ENCODE data around the gene TRIM37. TPM values are rescaled to one million over a fixed set of nuclear protein-coding genes. Genes with fewer than 3 reads are reported as not detected.

TRIM37 gene
- total and polyA plus RNA-seq, 5 donors: 6.5 to 18.0 (median 17.8) TPM

DNA sequence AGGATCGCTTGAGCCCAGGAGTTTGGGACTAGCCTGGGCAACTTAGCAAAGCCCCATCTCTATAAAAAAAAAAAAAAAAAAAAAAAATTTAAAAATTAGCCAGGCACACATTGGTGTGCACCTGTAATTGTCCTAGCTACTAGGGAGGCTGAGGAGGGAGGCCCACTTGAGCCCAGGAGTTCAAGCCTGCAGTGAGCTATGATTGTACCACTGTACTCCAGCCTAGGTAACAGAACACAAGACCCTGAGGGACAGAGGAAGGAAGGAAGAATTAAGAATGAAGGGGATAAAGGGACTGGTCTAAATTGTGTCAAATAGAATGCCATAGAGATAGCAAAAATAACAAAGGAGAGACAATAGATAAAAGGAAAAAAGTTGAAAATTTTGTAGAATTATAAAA, 102.8 kb downstream of the TRIM37 start:
- H3K27me3 ChIP-seq (ENCODE audit: control insufficient read depth, insufficient read depth): no peaks in the 10 kb centered on the region
- DNase-seq (no peak), ATAC-seq (no peak)
- H3K4me1 ChIP-seq (ENCODE audit: control insufficient read depth, insufficient read depth, low read length): no peaks in the 10 kb centered on the region
- H3K9me3 ChIP-seq (ENCODE audit: control insufficient read depth, low read length): no peaks in the 10 kb centered on the region
- WGBS: 94% methylated on average over 1 of the region's 1 CpG
- H3K27ac ChIP-seq (ENCODE audit: low read length): no peak overlapping the region
- intact Hi-C loops (cut with DNase I): loop anchor here in 3 of 4 donors (2.0 to 10.0 kb wide), 4 partner anchors 289 to 479 kb away; no protein-coding TSS in a partner anchor
- H3K4me3 ChIP-seq (ENCODE audit: low read length): no peak overlapping the region

DNA sequence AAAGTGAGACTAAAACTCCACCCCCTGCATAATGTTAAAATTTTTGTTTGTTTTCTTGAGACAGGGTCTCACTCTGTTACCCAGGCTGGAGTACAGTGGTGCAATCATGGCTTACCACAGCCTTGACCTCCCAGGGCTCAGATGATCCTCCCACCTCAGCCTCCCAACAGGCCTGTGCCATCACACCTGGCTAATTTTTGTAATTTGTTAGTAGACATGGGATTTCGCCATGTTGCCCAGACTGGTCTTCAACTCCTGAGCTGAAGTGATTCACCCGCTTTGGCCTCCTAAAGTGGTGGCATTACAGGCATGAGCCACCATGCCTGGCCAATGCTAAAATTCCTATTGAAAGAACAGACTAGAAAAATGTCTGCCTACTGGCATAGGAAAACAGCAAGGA, 103.8 kb downstream of the TRIM37 start:
- H3K4me3 ChIP-seq (ENCODE audit: low read length): no peak overlapping the region
- intact Hi-C loops (cut with DNase I): loop anchor here in 2 of 4 donors (5.0 to 10.0 kb wide), 3 partner anchors 288 to 478 kb away; no protein-coding TSS in a partner anchor
- H3K4me1 ChIP-seq (ENCODE audit: control insufficient read depth, insufficient read depth, low read length): no peaks in the 10 kb centered on the region
- WGBS: 97% methylated on average over 2 of the region's 2 CpGs
- H3K27me3 ChIP-seq (ENCODE audit: control insufficient read depth, insufficient read depth): no peaks in the 10 kb centered on the region
- ATAC-seq: no peak
- DNase-seq: no peak
- no peaks in the 10 kb centered on the region for H3K9me3 ChIP-seq (ENCODE audit: control insufficient read depth, low read length)
- no peak overlapping the region for H3K27ac ChIP-seq (ENCODE audit: low read length)

DNA sequence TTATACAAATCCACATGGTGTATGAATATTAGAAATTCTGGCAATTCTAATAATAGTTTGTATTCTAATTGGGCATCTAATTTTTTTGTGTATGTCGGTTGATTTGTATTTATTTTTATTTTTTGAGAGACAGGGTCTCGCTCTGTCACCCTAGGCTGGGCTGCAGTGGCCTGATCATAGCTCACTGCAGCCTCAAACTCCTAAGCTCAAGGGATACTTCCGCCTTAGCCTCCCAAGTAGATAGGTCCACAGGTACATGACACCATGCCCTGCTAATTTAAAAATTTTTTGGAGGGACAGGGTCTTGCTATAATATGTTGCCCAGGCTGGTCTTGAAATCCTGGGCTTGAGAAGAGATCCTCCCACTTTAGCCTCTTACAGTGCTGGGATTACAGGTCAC, 104.6 kb downstream of the TRIM37 start:
- DNase-seq: no peak
- Histone ChIP-seq H3K4me3 (ENCODE audit: low read length) (no peak overlapping the region), H3K27me3 (ENCODE audit: control insufficient read depth, insufficient read depth) (no peaks in the 10 kb centered on the region), H3K4me1 (ENCODE audit: control insufficient read depth, insufficient read depth, low read length) (no peaks in the 10 kb centered on the region), H3K27ac (ENCODE audit: low read length) (peak overlapping the region; percentile 27), H3K9me3 (ENCODE audit: control insufficient read depth, low read length) (no peaks in the 10 kb centered on the region)
- no peak for ATAC-seq
- 79% methylated on average over 3 of the region's 3 CpGs for WGBS
- intact Hi-C loops (cut with DNase I): loop anchor here in 2 of 4 donors (5.0 to 10.0 kb wide), 3 partner anchors 287 to 477 kb away; no protein-coding TSS in a partner anchor

DNA sequence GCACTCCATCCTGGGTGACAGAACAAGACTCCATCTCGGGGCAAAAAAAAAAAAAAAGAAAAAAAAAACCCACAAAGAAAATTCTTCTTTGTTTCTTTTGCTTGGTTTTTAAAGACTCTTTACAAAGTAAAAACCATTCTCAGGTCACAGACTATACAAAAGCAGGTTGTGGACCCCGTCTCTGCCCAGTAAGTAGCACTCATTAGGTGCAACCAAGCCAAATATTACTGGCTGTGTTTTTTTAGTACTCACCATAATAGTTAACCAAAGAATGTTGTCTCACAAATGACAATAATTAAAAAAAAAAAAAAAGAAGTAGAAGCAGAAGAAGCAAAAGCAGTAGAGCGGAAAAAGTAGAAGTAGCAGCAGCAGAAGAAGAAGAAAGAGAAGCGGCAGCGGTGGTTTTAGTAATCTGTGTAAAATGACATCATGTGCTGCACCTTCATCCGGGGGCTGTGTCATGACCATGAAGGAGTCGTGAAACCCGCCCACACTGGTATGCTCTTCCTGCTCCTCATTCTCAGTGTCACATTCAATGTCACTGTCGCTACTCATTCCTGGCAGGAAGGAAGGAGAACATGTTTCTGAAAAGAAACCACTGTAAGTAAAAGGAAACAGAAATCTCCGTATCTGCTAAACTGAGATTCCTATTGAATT, 105.4 kb downstream of the TRIM37 start:
- no peaks in the 10 kb centered on the region for H3K9me3 ChIP-seq (ENCODE audit: control insufficient read depth, low read length)
- H3K27me3 ChIP-seq (ENCODE audit: control insufficient read depth, insufficient read depth): no peaks in the 10 kb centered on the region
- H3K4me3 ChIP-seq (ENCODE audit: low read length): no peak overlapping the region
- H3K27ac ChIP-seq (ENCODE audit: low read length): no peak overlapping the region
- intact Hi-C loops (cut with DNase I): loop anchor here in 2 of 4 donors (5.0 to 10.0 kb wide), 3 partner anchors 286 to 476 kb away; no protein-coding TSS in a partner anchor
- no peaks in the 10 kb centered on the region for H3K4me1 ChIP-seq (ENCODE audit: control insufficient read depth, insufficient read depth, low read length)
- DNase-seq: peak; percentile 40 to 63 (median 61)
- ATAC-seq: peak; percentile 67 to 90
- WGBS: 50% methylated on average over 10 of the region's 10 CpGs

DNA sequence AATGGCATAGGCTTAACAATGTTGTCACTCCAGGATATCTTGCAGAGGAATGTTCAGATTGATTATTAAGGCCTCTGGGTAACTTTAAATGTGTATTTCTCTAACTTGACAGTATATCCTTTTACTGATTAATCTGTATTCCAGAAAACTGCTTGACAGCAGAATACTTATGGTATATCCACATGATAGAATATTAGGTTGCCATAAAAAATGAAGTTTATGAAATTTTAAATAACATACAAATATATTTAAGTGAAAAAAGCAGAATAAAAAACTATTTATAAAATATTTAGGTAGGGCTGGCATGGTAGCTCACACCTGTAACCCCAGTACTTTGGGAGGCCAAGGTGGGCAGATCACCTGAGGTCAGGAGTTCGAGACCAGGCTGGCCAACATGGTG, 106.7 kb downstream of the TRIM37 start:
- DNase-seq: no peak
- Histone ChIP-seq H3K4me3 (ENCODE audit: low read length) (no peak overlapping the region), H3K9me3 (ENCODE audit: control insufficient read depth, low read length) (no peaks in the 10 kb centered on the region), H3K27me3 (ENCODE audit: control insufficient read depth, insufficient read depth) (no peaks in the 10 kb centered on the region), H3K27ac (ENCODE audit: low read length) (no peak overlapping the region), H3K4me1 (ENCODE audit: control insufficient read depth, insufficient read depth, low read length) (no peaks in the 10 kb centered on the region)
- ATAC-seq: no peak
- intact Hi-C loops (cut with DNase I): loop anchor here in 2 of 4 donors (5.0 to 10.0 kb wide), 3 partner anchors 285 to 475 kb away; no protein-coding TSS in a partner anchor
- WGBS: 95% methylated on average over 1 of the region's 1 CpG

DNA sequence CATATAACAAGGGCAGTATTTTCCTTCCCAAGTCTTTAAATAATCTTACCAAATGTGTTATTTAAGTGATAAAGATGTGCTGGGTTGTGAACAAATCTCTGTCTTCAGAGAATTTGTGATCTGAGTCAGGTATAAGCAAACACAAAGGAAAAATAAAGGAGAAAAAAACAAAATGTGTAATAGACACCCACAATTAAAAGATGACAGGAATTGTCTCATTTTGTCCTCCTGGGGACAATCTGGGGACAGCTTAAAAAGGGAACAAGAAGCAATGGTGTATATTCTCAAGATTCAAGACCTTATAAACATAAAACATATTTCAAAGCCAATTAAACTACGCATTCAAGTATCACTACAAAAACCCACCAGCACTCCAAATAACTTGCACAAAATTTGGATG, 107.2 kb downstream of the TRIM37 start:
- intact Hi-C loops (cut with DNase I): no loop called here
- H3K27me3 ChIP-seq (ENCODE audit: control insufficient read depth, insufficient read depth): no peaks in the 10 kb centered on the region
- H3K4me1 ChIP-seq (ENCODE audit: control insufficient read depth, insufficient read depth, low read length): no peaks in the 10 kb centered on the region
- ATAC-seq (no peak), DNase-seq (no peak)
- no peaks in the 10 kb centered on the region for H3K9me3 ChIP-seq (ENCODE audit: control insufficient read depth, low read length)
- 95% methylated on average over 1 of the region's 1 CpG for WGBS
- H3K4me3 ChIP-seq (ENCODE audit: low read length): no peak overlapping the region
- H3K27ac ChIP-seq (ENCODE audit: low read length): no peak overlapping the region

DNA sequence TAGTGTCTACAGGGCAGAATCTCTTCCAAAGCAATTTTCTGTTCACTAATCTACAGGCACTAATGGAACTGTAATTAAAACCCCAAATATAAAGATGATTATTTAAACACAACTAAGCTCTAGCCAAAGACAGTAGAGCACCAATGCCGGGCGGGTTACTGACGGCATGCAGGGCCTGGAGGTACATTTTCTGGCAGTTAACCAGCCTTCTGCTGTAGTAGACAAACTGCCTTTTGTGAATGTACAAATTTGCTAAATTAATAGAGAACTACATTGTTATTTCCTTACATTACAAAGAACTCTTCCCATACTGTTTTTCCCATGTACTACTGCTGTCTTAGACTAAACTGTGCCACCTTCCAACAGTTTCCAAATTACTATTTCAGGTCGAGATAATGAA, 107.8 kb downstream of the TRIM37 start:
- H3K4me3 ChIP-seq (ENCODE audit: low read length): no peak overlapping the region
- ATAC-seq: no peak
- no peak for DNase-seq
- 83% methylated on average over 4 of the region's 4 CpGs for WGBS
- H3K9me3 ChIP-seq (ENCODE audit: control insufficient read depth, low read length): no peaks in the 10 kb centered on the region
- intact Hi-C loops (cut with DNase I): no loop called here
- H3K27ac ChIP-seq (ENCODE audit: low read length): no peak overlapping the region
- no peaks in the 10 kb centered on the region for H3K4me1 ChIP-seq (ENCODE audit: control insufficient read depth, insufficient read depth, low read length)
- no peaks in the 10 kb centered on the region for H3K27me3 ChIP-seq (ENCODE audit: control insufficient read depth, insufficient read depth)

DNA sequence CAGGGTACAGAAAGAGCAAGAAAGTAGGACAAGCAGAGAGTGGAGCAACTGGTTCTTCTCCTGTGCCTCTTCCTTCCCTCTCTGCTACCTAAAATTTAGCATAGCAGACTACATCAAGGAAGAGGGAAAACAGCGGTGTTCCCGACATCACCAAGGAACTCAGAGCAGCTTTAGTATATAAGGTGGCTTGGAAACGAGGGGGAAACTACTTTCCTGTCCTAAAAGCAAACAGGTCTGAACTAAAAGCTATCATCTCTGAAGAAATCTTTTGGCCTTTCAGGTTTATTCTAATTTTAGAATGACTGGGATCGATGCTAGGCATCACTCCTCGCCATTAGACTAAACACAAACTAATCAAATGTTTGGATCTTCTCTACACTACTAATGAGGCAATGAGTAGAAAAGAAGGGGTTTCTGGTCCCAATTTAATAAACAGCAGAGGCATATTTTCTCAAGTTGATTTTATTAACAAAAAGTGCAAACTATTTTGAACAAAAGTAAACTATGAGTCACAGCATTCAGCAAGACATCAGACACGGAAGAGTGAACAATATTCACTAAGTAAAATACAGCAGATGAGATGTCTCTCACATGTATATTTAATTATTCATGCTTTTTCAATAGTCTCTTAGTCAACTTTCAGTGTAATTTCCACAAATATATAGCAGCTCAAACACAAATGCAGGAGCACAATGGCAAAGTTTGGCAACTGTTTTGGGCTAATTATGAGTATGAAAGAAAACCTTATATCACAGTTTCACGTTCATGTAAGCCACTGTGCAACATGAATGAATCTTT, 108.7 kb downstream of the TRIM37 start:
- WGBS: 80% methylated on average over 7 of the region's 7 CpGs

DNA sequence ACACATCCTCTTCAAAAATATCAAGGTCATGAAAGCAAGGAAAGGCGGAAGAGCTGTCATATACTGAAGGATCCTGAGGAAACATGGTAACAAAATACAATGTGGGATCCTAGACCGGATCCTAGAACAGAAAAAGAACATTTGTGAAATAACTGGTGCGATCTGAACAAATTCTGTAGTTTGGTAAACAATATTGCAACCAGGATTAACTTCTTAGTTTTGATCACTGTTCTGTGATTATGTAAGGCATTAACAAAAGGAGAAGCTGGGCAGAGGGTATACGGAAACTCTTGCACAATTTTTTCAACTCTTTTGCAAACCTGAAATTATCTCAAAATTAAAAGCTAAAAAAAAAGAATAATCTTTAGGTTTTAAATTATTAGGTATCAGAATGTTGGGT, 109.7 kb downstream of the TRIM37 start:
- Histone ChIP-seq H3K9me3 (ENCODE audit: control insufficient read depth, low read length) (no peaks in the 10 kb centered on the region), H3K4me3 (ENCODE audit: low read length) (no peak overlapping the region), H3K4me1 (ENCODE audit: control insufficient read depth, insufficient read depth, low read length) (peaks cover 2% of the 10 kb centered on the region), H3K27me3 (ENCODE audit: control insufficient read depth, insufficient read depth) (no peaks in the 10 kb centered on the region), H3K27ac (ENCODE audit: low read length) (no peak overlapping the region)
- DNase-seq (no peak), ATAC-seq (no peak)
- WGBS: 79% methylated on average over 4 of the region's 4 CpGs
- intact Hi-C loops (cut with DNase I): no loop called here

More for the DNA sequence above, 108.7 kb downstream of the TRIM37 start:
- intact Hi-C loops (cut with DNase I): no loop called here
- no peak for DNase-seq
- Histone ChIP-seq H3K4me1 (ENCODE audit: control insufficient read depth, insufficient read depth, low read length) (no peaks in the 10 kb centered on the region), H3K27ac (ENCODE audit: low read length) (no peak overlapping the region), H3K27me3 (ENCODE audit: control insufficient read depth, insufficient read depth) (no peaks in the 10 kb centered on the region), H3K4me3 (ENCODE audit: low read length) (no peak overlapping the region), H3K9me3 (ENCODE audit: control insufficient read depth, low read length) (no peaks in the 10 kb centered on the region)
- ATAC-seq: no peak

DNA sequence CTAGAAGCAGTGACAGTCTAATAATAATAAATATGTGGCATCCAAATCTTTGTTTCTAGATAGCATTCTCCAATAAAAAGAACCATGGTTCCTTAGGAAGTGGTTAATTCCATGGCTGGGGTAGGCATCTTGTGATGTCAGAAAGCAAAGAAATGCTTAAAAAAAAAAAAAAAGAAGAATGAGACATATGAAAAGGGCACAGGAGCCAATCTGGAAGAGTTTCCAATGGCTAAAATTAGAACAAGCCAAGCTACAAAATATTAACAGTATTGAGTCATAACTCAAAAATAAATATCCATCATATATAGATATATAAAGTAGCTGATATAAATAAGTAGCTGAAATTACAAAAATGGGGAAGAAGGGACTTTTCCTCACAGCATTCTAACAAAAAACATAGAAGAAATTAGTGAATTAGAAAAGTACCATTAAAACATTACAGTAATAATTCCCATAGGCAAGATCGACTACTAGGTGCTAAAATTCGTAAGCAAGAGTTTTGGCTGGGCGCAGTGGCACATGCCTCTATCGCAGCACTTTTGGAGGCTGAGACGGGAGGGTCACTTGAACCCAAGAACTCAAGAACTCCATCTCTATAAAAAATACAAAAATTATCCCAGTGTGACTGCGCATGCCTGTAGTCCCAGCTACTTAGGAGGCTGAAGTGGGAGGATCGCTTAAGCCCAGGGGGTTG, 111.3 kb downstream of the TRIM37 start:
- intact Hi-C loops (cut with DNase I): no loop called here
- WGBS: 96% methylated on average over 7 of the region's 7 CpGs
- DNase-seq (no peak), ATAC-seq (no peak)
- Histone ChIP-seq H3K9me3 (ENCODE audit: control insufficient read depth, low read length) (no peaks in the 10 kb centered on the region), H3K4me3 (ENCODE audit: low read length) (no peak overlapping the region), H3K4me1 (ENCODE audit: control insufficient read depth, insufficient read depth, low read length) (peaks cover 2% of the 10 kb centered on the region), H3K27me3 (ENCODE audit: control insufficient read depth, insufficient read depth) (no peaks in the 10 kb centered on the region), H3K27ac (ENCODE audit: low read length) (no peak overlapping the region)

DNA sequence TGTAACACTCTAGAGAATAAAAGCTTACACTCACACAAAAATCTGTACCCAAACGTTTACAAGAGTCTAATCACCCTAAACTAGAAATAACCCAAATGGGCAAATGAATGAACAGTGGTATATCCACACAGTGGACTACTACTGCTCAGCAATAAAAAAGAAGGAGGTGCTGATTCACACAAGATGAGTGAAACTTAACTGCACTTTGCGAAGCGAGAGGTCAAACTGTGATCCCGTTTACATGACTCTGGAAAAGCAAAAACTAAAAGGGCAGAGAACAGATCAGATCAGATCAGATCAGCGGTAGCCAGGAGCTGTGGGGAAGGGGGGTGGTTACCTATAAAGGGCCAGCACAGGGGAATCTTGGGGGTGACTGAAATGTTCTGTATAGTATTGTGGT, 113.4 kb downstream of the TRIM37 start:
- DNase-seq (no peak), ATAC-seq (no peak)
- H3K27ac ChIP-seq (ENCODE audit: low read length): no peak overlapping the region
- no peak overlapping the region for H3K4me3 ChIP-seq (ENCODE audit: low read length)
- H3K4me1 ChIP-seq (ENCODE audit: control insufficient read depth, insufficient read depth, low read length): peaks cover 2% of the 10 kb centered on the region
- H3K27me3 ChIP-seq (ENCODE audit: control insufficient read depth, insufficient read depth): no peaks in the 10 kb centered on the region
- intact Hi-C loops (cut with DNase I): no loop called here
- no peaks in the 10 kb centered on the region for H3K9me3 ChIP-seq (ENCODE audit: control insufficient read depth, low read length)
- 82% methylated on average over 5 of the region's 5 CpGs for WGBS
